AG09319 (cell line): ENCODE results near the gene ADIPOR1.
A peak's percentile ranks its signal among the peaks of the same experiment; 100 is the strongest.

ENCODE experiments used
- DNase-seq: peaks from one replicate; pipeline ENCODE4 v3.0.0-alpha.2; 2010; ENCODE audit warnings: low read depth; ENCODE audit errors: extremely low read depth
- CTCF ChIP-seq: IDR thresholded peaks from 2 replicates; pipeline ENCODE4 v1.5.1; 2011; ENCODE audit warnings: low read depth, mild to moderate bottlenecking, inconsistent platforms, low read length, moderate library complexity

ADIPOR1 gene

GRCh38 chr1:202982715-202983430, 24.8 kb upstream of the ADIPOR1 start:
- TF ChIP-seq CTCF, result no peak
- no peak for DNase-seq

- DNase-seq, result no peak
- no peak for TF ChIP-seq CTCF
These were observed 23.8 kb upstream of the ADIPOR1 start for GRCh38 chr1:202981939-202982338.

DNA sequence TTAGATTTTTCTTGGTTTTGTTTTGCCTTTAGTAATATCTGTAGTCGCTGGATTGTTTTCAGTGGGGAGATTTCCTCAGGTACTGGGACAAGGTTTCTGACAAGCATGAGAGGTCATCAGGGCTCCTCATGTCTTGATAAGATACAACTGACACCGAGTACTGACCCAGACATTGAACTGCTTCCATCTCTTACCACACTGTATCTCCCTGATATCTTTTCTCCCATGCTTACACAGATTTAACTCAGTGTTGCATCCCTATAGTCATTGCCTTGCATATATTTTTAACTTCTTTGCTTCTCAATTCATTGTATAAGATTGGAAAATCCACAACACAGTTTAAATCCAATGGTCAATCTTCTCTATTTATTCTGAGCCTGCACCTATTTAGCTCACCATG, 21.3 kb upstream of the ADIPOR1 start:
- no peak for DNase-seq
- TF ChIP-seq CTCF, result no peak

GRCh38 chr1:202976633-202977032, 18.5 kb upstream of the ADIPOR1 start:
- TF ChIP-seq CTCF, result no peak
- DNase-seq, result no peak

DNA sequence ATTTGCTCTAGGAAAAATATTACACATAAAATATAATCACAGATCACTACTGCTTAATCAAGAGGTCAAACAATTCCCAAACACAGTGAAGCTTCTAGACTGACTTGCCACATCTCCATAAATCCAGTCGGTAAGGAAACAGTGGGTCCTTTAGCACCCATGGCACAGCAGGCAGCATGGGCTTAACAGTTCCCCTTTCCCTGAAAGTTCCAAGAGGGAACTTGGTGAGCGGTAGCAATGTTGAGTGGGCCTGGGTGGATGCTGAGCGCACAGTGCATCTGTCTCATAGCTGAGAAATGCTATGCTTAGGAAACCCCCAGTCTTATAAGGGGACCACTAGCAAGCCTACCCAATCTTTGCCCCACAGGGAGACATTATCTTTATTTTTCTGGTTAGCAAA, 16.7 kb upstream of the ADIPOR1 start:
- TF ChIP-seq CTCF, result no peak
- no peak for DNase-seq

- no peak for TF ChIP-seq CTCF
- no peak for DNase-seq
These were observed 13.9 kb upstream of the ADIPOR1 start for GRCh38 chr1:202972046-202972445.

DNA sequence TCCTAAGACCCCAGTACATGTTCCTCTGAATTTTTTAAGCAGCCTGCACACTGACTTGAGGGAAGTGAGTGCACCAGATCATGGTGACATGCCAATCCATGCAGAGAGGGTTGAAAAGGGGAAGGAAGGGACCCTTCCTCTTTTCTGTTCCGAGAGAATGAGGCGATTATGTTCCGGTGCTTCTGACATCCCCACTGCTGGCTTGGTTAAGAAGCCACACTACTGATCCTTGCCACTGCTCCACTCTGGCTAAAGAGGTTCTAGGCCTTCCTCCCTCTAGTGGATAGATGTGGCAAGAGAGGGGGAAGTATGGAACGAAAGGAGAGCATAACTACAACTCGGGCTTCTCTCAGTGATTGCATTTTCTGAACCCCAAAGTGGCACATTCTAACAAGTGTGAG, 10.8 kb upstream of the ADIPOR1 start:
- peak; percentile 73 for TF ChIP-seq CTCF
- DNase-seq, result no peak
